WTC11 (cell line): ENCODE results near the gene VSTM2L. TPM values are rescaled to one million over a fixed set of nuclear protein-coding genes. Genes with fewer than 3 reads are reported as not detected.

Experiments used
- ATAC-seq: fragments of 200-7000 bp; cut with Tn5 transposase; 2 replicates; pipeline ENCODE4 v1.10.0; 2021; ENCODE audit warnings: mild to moderate bottlenecking, moderate library complexity
- CTCF ChIA-PET: fragments of 300-600 bp; sonication (Branson Sonifier 250); formaldehyde crosslinking; loops from one replicate; lab custom pipeline; 2021; ENCODE audit warnings: antibody characterized with exemption; lab: Charles Lee
- POLR2A ChIA-PET: fragments of 350-600 bp; sonication (Branson Sonifier 250); formaldehyde crosslinking; loops from one replicate; lab custom pipeline; 2021; ENCODE audit warnings: antibody characterized with exemption; lab: Charles Lee
- DNase-seq: peaks from one replicate; pipeline ENCODE4 v3.0.0; 2021; ENCODE audit warnings: low spot score
- H3K27ac Mint-ChIP-seq: 2 replicates; pipeline ENCODE4 v1.8.0; 2021; ENCODE audit warnings: mixed read lengths
- H3K27me3 Mint-ChIP-seq: 2 replicates; pipeline ENCODE4 v1.8.0; 2021; ENCODE audit warnings: low read depth, mild to moderate bottlenecking, moderate library complexity, mixed read lengths
- H3K36me3 Mint-ChIP-seq: 2 replicates; pipeline ENCODE4 v1.8.0; 2021; ENCODE audit warnings: mixed read lengths
- H3K4me1 Mint-ChIP-seq: 2 replicates; pipeline ENCODE4 v1.8.0; 2022; ENCODE audit warnings: mixed read lengths
- H3K4me3 Mint-ChIP-seq: 2 replicates; pipeline ENCODE4 v1.8.0; 2021; ENCODE audit warnings: mild to moderate bottlenecking, moderate library complexity, mixed read lengths
- H3K9me3 Mint-ChIP-seq: 2 replicates; pipeline ENCODE4 v1.8.0; 2021; ENCODE audit warnings: mixed read lengths
- AFF4 ChIP-seq: sonication (generic); formaldehyde crosslinking; IDR thresholded peaks from 2 replicates; pipeline ENCODE4 v1.8.1; 2023; ENCODE audit warnings: mild to moderate bottlenecking, missing genetic modification reagents, borderline replicate concordance
- ATF2 ChIP-seq: sonication (generic); formaldehyde crosslinking; IDR thresholded peaks from 2 replicates; pipeline ENCODE4 v1.8.1; 2022; ENCODE audit warnings: low read depth, missing genetic modification reagents, borderline replicate concordance
- CREB1 ChIP-seq: sonication (generic); formaldehyde crosslinking; IDR thresholded peaks from 2 replicates; pipeline ENCODE4 v1.8.0; 2023; ENCODE audit warnings: mild to moderate bottlenecking, missing genetic modification reagents
- CREM ChIP-seq: sonication (generic); formaldehyde crosslinking; IDR thresholded peaks from 2 replicates; pipeline ENCODE4 v1.8.1; 2022; ENCODE audit warnings: mild to moderate bottlenecking, missing genetic modification reagents, moderate library complexity
- E2F1 ChIP-seq: sonication (generic); formaldehyde crosslinking; IDR thresholded peaks from 2 replicates; pipeline ENCODE4 v1.8.0; 2022; ENCODE audit warnings: mild to moderate bottlenecking, missing genetic modification reagents
- FOXJ3 ChIP-seq: sonication (generic); formaldehyde crosslinking; IDR thresholded peaks from 2 replicates; pipeline ENCODE4 v1.9.0; 2021; ENCODE audit warnings: missing genetic modification reagents, mild to moderate bottlenecking, borderline replicate concordance
- FOXK1 ChIP-seq: sonication (generic); formaldehyde crosslinking; IDR thresholded peaks from 2 replicates; pipeline ENCODE4 v1.8.0; 2022; ENCODE audit warnings: mild to moderate bottlenecking, moderate library complexity, missing genetic modification reagents
- GTF2I ChIP-seq: fragments of 250-450 bp; sonication (Bioruptor Pico); conservative IDR thresholded peaks from 2 replicates; pipeline ENCODE4 v1.4.0; 2021; ENCODE audit warnings: mild to moderate bottlenecking
- IRF2 ChIP-seq: sonication (generic); formaldehyde crosslinking; IDR thresholded peaks from 2 replicates; pipeline ENCODE4 v1.8.0; 2022; ENCODE audit warnings: low read depth, missing genetic modification reagents, borderline replicate concordance
- PREB ChIP-seq: sonication (generic); formaldehyde crosslinking; IDR thresholded peaks from 2 replicates; pipeline ENCODE4 v1.8.1; 2022; ENCODE audit warnings: mild to moderate bottlenecking, missing genetic modification reagents, moderate library complexity, borderline replicate concordance
- RELA ChIP-seq: sonication (generic); formaldehyde crosslinking; IDR thresholded peaks from 2 replicates; pipeline ENCODE4 v1.8.1; 2022; ENCODE audit warnings: missing genetic modification reagents, mild to moderate bottlenecking, borderline replicate concordance
- SP1 ChIP-seq: sonication (generic); formaldehyde crosslinking; conservative IDR thresholded peaks from 2 replicates; pipeline ENCODE4 v1.8.1; 2022; ENCODE audit warnings: missing genetic modification reagents
- TCF7 ChIP-seq: sonication (generic); formaldehyde crosslinking; IDR thresholded peaks from 2 replicates; pipeline ENCODE4 v1.8.0; 2022; ENCODE audit warnings: mild to moderate bottlenecking, low read depth, missing genetic modification reagents, moderate library complexity
- ZNF219 ChIP-seq: sonication (generic); formaldehyde crosslinking; IDR thresholded peaks from 2 replicates; pipeline ENCODE4 v1.8.0; 2023; ENCODE audit warnings: missing genetic modification reagents, mild to moderate bottlenecking, borderline replicate concordance
- ZNF532 ChIP-seq: fragments of 250-450 bp; sonication (Bioruptor Pico); IDR thresholded peaks from 2 replicates; pipeline ENCODE4 v1.9.0; 2021; ENCODE audit warnings: mild to moderate bottlenecking, borderline replicate concordance
- total RNA-seq: library from RNA; stranded (reverse); gene quantifications from 3 replicates; pipeline ENCODE4 v1.2.3, GENCODE V29; 2021
- TF ChIP-seq, protein P1 (sequence below): fragments of 250-450 bp; sonication (Bioruptor Pico); IDR thresholded peaks from 2 replicates; pipeline ENCODE4 v2.1.2; 2022; ENCODE audit warnings: mild to moderate bottlenecking, moderate library complexity
- TF ChIP-seq, protein P2 (sequence below): fragments of 200-600 bp; IDR thresholded peaks from 2 replicates; pipeline ENCODE4 v1.8.0; 2022; ENCODE audit warnings: antibody characterized with exemption
- TF ChIP-seq, protein P3 (sequence below): sonication (generic); formaldehyde crosslinking; IDR thresholded peaks from 2 replicates; pipeline ENCODE4 v1.8.0; 2023; ENCODE audit warnings: missing genetic modification reagents
- TF ChIP-seq, protein P4 (sequence below): fragments of 250-450 bp; sonication (Bioruptor Pico); IDR thresholded peaks from 2 replicates; pipeline ENCODE4 v1.9.0; 2021; ENCODE audit warnings: mild to moderate bottlenecking

Gene VSTM2L
- total RNA-seq, 1 experiment from 2014 or later, result 1.9 TPM

DNA sequence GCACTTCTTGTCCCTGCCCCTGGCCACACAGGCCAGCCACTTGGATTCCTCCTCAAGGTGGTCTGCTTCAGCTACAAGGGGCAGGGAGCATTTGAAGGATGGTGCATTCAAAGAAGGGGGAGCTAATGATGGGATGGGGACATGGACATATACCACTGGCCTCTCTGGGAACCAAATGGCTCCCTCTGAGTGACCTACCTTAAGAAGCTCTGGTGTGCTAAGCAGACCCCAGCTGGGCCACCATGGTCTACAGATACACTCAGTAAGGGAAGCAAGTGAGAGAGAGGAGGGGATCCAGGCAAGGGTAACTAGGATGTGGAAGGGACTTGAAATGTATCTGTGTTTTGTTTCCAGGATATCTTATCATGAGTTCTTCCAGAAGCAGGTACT, 67.9 kb downstream of the VSTM2L start:
- peaks cover 52% of the 10 kb centered on the region for H3K27me3 Mint-ChIP-seq
- TF ChIP-seq ZNF219 (no peak), FOXK1 (CRISPR knock-in tag) (no peak), IRF2 (CRISPR knock-in tag) (no peak), AFF4 (CRISPR knock-in tag) (no peak), PREB (CRISPR knock-in tag) (no peak), RELA (no peak), CREB1 (CRISPR knock-in tag) (no peak), CREM (CRISPR knock-in tag) (no peak), TCF7 (CRISPR knock-in tag) (no peak), GTF2I (CRISPR knock-in tag) (no peak), ZNF532 (no peak), E2F1 (CRISPR knock-in tag) (no peak), SP1 (CRISPR knock-in tag) (no peak), ATF2 (CRISPR knock-in tag) (no peak), FOXJ3 (CRISPR knock-in tag) (no peak)
- TF ChIP-seq, protein P1, sequence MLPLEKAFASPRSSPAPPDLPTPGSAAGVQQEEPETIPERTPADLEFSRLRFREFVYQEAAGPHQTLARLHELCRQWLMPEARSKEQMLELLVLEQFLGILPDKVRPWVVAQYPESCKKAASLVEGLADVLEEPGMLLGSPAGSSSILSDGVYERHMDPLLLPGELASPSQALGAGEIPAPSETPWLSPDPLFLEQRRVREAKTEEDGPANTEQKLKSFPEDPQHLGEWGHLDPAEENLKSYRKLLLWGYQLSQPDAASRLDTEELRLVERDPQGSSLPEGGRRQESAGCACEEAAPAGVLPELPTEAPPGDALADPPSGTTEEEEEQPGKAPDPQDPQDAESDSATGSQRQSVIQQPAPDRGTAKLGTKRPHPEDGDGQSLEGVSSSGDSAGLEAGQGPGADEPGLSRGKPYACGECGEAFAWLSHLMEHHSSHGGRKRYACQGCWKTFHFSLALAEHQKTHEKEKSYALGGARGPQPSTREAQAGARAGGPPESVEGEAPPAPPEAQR, result no peak
- TF ChIP-seq, protein P2, sequence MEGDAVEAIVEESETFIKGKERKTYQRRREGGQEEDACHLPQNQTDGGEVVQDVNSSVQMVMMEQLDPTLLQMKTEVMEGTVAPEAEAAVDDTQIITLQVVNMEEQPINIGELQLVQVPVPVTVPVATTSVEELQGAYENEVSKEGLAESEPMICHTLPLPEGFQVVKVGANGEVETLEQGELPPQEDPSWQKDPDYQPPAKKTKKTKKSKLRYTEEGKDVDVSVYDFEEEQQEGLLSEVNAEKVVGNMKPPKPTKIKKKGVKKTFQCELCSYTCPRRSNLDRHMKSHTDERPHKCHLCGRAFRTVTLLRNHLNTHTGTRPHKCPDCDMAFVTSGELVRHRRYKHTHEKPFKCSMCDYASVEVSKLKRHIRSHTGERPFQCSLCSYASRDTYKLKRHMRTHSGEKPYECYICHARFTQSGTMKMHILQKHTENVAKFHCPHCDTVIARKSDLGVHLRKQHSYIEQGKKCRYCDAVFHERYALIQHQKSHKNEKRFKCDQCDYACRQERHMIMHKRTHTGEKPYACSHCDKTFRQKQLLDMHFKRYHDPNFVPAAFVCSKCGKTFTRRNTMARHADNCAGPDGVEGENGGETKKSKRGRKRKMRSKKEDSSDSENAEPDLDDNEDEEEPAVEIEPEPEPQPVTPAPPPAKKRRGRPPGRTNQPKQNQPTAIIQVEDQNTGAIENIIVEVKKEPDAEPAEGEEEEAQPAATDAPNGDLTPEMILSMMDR, result no peak
- TF ChIP-seq, protein P3, sequence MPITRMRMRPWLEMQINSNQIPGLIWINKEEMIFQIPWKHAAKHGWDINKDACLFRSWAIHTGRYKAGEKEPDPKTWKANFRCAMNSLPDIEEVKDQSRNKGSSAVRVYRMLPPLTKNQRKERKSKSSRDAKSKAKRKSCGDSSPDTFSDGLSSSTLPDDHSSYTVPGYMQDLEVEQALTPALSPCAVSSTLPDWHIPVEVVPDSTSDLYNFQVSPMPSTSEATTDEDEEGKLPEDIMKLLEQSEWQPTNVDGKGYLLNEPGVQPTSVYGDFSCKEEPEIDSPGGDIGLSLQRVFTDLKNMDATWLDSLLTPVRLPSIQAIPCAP (CRISPR knock-in tag), result no peak
- TF ChIP-seq, protein P4, sequence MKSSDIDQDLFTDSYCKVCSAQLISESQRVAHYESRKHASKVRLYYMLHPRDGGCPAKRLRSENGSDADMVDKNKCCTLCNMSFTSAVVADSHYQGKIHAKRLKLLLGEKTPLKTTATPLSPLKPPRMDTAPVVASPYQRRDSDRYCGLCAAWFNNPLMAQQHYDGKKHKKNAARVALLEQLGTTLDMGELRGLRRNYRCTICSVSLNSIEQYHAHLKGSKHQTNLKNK (CRISPR knock-in tag), result no peak
- TF ChIP-seq, all 79 proteins: peak for 0
- POLR2A ChIA-PET, result no interaction called here
- CTCF ChIA-PET, result interaction anchor here (2.6 kb wide), 1 partner anchor 27 kb away, joined by 11 read pairs; no protein-coding TSS in a partner anchor
- Mint-ChIP-seq H3K4me1 (peaks cover 43% of the 10 kb centered on the region), H3K4me3 (no peak overlapping the region), H3K27ac (no peak overlapping the region), H3K9me3 (peaks cover 48% of the 10 kb centered on the region), H3K36me3 (peaks cover 28% of the 10 kb centered on the region)
- ATAC-seq, result no peak
- DNase-seq, result no peak
